AG09319 (cell line): ENCODE data around the gene EFHD1.

Experiments
- DNase-seq: peaks from one replicate; pipeline ENCODE4 v3.0.0-alpha.2; 2010; ENCODE audit warnings: low read depth; ENCODE audit errors: extremely low read depth
- TF ChIP-seq, protein P1 (sequence below): IDR thresholded peaks from 2 replicates; pipeline ENCODE4 v1.5.1; 2011; ENCODE audit warnings: low read depth, mild to moderate bottlenecking, inconsistent platforms, low read length, moderate library complexity

The EFHD1 gene

DNA sequence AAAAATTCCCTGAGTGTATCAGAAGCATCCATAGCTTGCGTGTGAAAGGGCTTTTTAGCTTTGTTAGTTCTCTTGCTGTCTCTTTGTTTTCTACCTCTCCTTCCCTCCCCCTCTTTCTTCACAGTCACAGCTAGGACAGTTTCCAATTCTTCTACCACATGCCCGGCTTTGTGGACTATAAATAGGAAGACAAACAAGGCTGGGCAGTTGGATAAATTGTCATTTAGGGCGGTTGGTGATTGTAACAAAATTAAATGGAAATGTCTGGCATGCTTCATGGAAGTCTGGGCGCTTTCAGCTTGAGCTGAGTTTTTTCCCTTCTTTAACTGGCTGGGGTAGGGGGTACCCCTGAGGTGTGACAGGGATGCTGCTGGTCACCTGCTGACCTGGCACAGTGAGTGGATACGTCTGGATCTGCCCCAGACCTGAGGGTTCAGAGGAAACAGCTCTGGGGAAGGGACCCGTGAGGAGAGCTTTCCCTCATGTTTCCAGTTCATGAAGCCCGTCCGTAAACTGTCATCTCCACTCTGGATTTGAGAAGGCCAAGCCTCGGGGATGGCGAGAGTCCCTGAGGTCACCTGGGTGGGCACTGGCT lies 34.7 kb downstream of the EFHD1 start:
- TF ChIP-seq, protein P1, sequence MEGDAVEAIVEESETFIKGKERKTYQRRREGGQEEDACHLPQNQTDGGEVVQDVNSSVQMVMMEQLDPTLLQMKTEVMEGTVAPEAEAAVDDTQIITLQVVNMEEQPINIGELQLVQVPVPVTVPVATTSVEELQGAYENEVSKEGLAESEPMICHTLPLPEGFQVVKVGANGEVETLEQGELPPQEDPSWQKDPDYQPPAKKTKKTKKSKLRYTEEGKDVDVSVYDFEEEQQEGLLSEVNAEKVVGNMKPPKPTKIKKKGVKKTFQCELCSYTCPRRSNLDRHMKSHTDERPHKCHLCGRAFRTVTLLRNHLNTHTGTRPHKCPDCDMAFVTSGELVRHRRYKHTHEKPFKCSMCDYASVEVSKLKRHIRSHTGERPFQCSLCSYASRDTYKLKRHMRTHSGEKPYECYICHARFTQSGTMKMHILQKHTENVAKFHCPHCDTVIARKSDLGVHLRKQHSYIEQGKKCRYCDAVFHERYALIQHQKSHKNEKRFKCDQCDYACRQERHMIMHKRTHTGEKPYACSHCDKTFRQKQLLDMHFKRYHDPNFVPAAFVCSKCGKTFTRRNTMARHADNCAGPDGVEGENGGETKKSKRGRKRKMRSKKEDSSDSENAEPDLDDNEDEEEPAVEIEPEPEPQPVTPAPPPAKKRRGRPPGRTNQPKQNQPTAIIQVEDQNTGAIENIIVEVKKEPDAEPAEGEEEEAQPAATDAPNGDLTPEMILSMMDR: no peak
- DNase-seq: no peak

GRCh38 chr2:232668805-232669444 lies 35.5 kb downstream of the EFHD1 start:
- DNase-seq: no peak
- TF ChIP-seq, protein P1: peak; percentile 51

DNA sequence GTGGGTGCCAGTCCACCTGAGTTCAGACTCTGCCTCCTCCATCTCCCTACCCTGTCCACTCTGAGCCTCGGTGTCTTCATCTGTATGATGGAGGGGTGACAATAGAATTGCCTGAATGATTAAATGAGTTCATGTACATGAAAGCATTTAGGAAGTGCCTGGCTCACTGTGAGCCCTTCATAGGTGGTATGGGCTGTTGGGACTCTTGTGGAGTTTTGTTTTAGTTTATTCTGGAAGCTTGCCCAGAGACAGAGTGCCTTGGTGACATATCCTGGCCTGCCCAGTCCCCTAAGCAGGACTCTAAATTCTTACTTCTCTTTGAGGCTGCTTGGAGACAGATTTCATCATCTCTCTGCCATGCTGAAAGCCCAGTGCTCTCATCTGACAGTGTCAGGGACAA lies 39.2 kb downstream of the EFHD1 start:
- TF ChIP-seq, protein P1: no peak
- DNase-seq: no peak

DNA sequence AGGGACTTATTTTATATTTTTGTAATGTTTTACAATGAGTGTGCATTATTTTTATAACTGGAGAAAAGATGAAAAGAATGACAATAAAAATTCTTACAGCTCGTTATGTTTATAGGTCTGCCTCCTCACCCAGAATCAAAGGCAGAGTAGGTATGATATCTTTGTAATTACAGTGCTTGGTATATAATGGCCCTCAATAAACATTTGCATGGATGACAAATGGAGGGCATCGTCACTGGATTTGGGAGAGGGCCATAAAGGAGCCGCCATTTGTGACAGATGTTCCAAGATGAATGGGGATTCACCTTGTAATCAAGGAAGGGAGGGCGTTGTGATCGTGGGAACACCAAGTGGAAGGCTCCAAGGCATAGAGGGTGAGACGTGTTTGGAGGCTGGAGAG lies 41.1 kb downstream of the EFHD1 start:
- TF ChIP-seq, protein P1: no peak
- DNase-seq: no peak

- DNase-seq: no peak
- TF ChIP-seq, protein P1: no peak
Measured at GRCh38 chr2:232675381-232675780, 42.0 kb downstream of the EFHD1 start.

DNA sequence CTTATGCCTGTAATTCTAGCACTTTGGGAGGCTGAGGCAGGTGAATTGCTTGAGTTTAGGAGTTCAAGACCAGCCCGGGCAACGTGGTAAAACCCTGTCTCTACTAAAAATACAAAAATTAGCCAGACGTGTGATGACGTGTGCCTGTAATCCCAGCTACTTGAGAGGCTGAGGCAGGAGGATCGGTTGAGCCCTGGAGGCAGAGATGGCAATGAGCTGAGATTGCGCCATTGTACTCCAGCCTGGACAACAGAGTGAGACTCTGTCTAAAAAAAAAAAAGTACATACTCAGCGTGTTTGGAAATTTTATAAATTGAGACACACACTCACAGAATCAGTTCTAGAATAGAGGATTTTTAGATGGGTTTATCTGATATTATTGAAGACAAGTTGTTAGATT lies 46.6 kb downstream of the EFHD1 start:
- TF ChIP-seq, protein P1: no peak
- no peak for DNase-seq

DNA sequence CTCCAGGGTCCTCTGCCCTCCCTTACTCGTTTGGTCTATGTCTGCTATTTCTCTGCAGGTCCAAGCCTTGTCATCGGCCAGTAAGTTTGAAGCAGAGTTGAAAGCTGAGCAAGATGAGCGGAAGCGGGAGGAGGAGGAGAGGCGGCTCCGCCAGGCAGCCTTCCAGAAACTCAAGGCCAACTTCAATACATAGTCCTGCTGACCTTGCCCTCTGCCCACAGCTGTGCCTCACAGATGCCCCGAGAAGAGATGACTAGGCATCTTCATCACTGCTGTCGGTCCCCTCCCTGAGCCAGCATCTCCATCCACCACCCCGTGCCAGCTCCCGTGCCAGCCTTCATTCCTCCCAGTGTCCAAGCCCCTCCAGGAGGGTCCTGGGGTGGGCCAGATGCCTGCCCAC lies 48.1 kb downstream of the EFHD1 start:
- TF ChIP-seq, protein P1: no peak
- no peak for DNase-seq
